Lung (tissue), 12 donors: ENCODE measurements around the gene AGL. TPM values are rescaled to one million over a fixed set of nuclear protein-coding genes. Genes with fewer than 3 reads are reported as not detected.

Source experiments
- ATAC-seq: fragments of 200-7000 bp; cut with Tn5 transposase; one replicate; pipeline ENCODE4 v1.9.1; 2020; ENCODE audit warnings: moderate number of reproducible peaks; ENCODE audit not compliant: insufficient read depth, low FRiP score
- DNase-seq, 3 donors: peaks; one replicate each; pipeline ENCODE4 v3.0.0-alpha.2; 2013 to 2017
- H3K27ac ChIP-seq, 2 donors: one replicate each; pipeline ENCODE4 v1.5.1; 2013; ENCODE audit warnings: mild to moderate bottlenecking in 2 of 2, moderate library complexity in 2 of 2, control low read depth in 1 of 2, inconsistent platforms in 1 of 2, low read depth in 1 of 2, low read length in 1 of 2
- H3K27me3 ChIP-seq, 3 donors: one replicate each; pipeline ENCODE4 v1.5.1; 2013; ENCODE audit warnings: low read length in 2 of 3; ENCODE audit not compliant: control insufficient read depth in 3 of 3, insufficient read depth in 3 of 3
- H3K36me3 ChIP-seq, 4 donors: one replicate each; pipeline ENCODE4 v1.5.1; 2013; ENCODE audit warnings: low read length in 4 of 4, mild to moderate bottlenecking in 1 of 4, moderate library complexity in 1 of 4; ENCODE audit not compliant: control insufficient read depth in 4 of 4, insufficient read depth in 4 of 4
- H3K4me1 ChIP-seq, 5 donors: one replicate each; pipeline ENCODE4 v1.5.1; 2013; ENCODE audit warnings: low read length in 5 of 5, mild to moderate bottlenecking in 2 of 5, moderate library complexity in 1 of 5; ENCODE audit not compliant: control insufficient read depth in 5 of 5, insufficient read depth in 5 of 5
- H3K4me3 ChIP-seq: one replicate; pipeline ENCODE4 v1.5.1; 2013; ENCODE audit warnings: mild to moderate bottlenecking, control low read depth, moderate library complexity
- H3K9ac ChIP-seq, 2 donors: one replicate each; pipeline ENCODE4 v1.5.1; 2013; ENCODE audit warnings: low read length in 2 of 2, control low read depth in 1 of 2; ENCODE audit not compliant: insufficient read depth in 1 of 2
- H3K9me3 ChIP-seq, 4 donors: one replicate each; pipeline ENCODE4 v1.5.1; 2013; ENCODE audit warnings: low read length in 3 of 4, mild to moderate bottlenecking in 1 of 4, moderate library complexity in 1 of 4; ENCODE audit not compliant: control insufficient read depth in 4 of 4, insufficient read depth in 3 of 4
- WGBS, 2 donors: extraction: QIAGEN DNeasy Blood & Tissue Kit; methylation state at CpG; one replicate each; pipeline ENCODE4 v1.1.7; 2013; 5-methylcytosine and 5-hydroxymethylcytosine counted together
- polyA plus RNA-seq, 2 donors: library from polyadenylated mRNA; stranded (reverse); fragments of 200-250 nt; gene quantifications; one replicate each; pipeline ENCODE4 v1.2.1, GENCODE V29; 2013
- total RNA-seq, 2 donors: library from RNA; depleted of rRNA in 1 of 2; stranded (reverse); fragments of >200 nt in 1 of 2; gene quantifications; one replicate each; pipeline ENCODE4 v1.2.1, GENCODE V29; 2014 to 2021
- TF ChIP-seq, protein P1 (sequence below): IDR thresholded peaks from 2 replicates; pipeline ENCODE4 v1.5.1; 2012; ENCODE audit warnings: mild to moderate bottlenecking; ENCODE audit errors: control extremely low read depth, extremely low read depth
- donor health status: control.
- donor health status: control.
- donor health status: Bipolar disorder and iron deficiency.
- donor health status: healthy.
- donor health status: DM: yes; HTN: yes; CAD: no.

The AGL gene
- total and polyA plus RNA-seq, 4 donors = 4.3 to 24.0 (median 11.1) TPM

GRCh38 chr1:99906535-99906934 is 56.4 kb downstream of the AGL start:
- no peaks in the 10 kb centered on the region for H3K4me1 ChIP-seq
- H3K9ac ChIP-seq = no peak overlapping the region
- no peak overlapping the region for H3K27ac ChIP-seq
- TF ChIP-seq, protein P1, sequence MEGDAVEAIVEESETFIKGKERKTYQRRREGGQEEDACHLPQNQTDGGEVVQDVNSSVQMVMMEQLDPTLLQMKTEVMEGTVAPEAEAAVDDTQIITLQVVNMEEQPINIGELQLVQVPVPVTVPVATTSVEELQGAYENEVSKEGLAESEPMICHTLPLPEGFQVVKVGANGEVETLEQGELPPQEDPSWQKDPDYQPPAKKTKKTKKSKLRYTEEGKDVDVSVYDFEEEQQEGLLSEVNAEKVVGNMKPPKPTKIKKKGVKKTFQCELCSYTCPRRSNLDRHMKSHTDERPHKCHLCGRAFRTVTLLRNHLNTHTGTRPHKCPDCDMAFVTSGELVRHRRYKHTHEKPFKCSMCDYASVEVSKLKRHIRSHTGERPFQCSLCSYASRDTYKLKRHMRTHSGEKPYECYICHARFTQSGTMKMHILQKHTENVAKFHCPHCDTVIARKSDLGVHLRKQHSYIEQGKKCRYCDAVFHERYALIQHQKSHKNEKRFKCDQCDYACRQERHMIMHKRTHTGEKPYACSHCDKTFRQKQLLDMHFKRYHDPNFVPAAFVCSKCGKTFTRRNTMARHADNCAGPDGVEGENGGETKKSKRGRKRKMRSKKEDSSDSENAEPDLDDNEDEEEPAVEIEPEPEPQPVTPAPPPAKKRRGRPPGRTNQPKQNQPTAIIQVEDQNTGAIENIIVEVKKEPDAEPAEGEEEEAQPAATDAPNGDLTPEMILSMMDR = no peak
- peaks cover 0 to 4% (median under 1%) of the 10 kb centered on the region in 4 donors for H3K9me3 ChIP-seq
- H3K27me3 ChIP-seq = no peaks in the 10 kb centered on the region
- peaks cover 2 to 12% (median 9%) of the 10 kb centered on the region in 4 donors for H3K36me3 ChIP-seq
- H3K4me3 ChIP-seq = no peak overlapping the region
- DNase-seq (no peak), ATAC-seq (no peak)

- WGBS, 2 donors = 85 to 94% methylated on average over 3 of the region's 3 CpGs
Measured at GRCh38 chr1:99917214-99917613, 67.1 kb downstream of the AGL start.

GRCh38 chr1:99919220-99919619 is 69.1 kb downstream of the AGL start:
- TF ChIP-seq, protein P1 = no peak
- DNase-seq (no peak), ATAC-seq (no peak)
- H3K27ac ChIP-seq = no peak overlapping the region
- peaks cover 0 to 9% (median 3%) of the 10 kb centered on the region in 4 donors for H3K36me3 ChIP-seq
- no peaks in the 10 kb centered on the region for H3K27me3 ChIP-seq
- H3K9ac ChIP-seq = no peak overlapping the region
- WGBS, 2 donors = 33 to 73% methylated on average over 1 of the region's 1 CpG
- no peaks in the 10 kb centered on the region for H3K9me3 ChIP-seq
- peaks cover 0 to 7% (median 0%) of the 10 kb centered on the region in 5 donors for H3K4me1 ChIP-seq
- H3K4me3 ChIP-seq = no peak overlapping the region

More at GRCh38 chr1:99917214-99917613, 67.1 kb downstream of the AGL start:
- TF ChIP-seq, protein P1 = no peak
- no peaks in the 10 kb centered on the region for H3K9me3 ChIP-seq
- no peaks in the 10 kb centered on the region for H3K27me3 ChIP-seq
- no peak overlapping the region for H3K9ac ChIP-seq
- H3K4me1 ChIP-seq = peaks cover 0 to 7% (median 0%) of the 10 kb centered on the region in 5 donors
- no peak overlapping the region for H3K4me3 ChIP-seq
- H3K36me3 ChIP-seq = peaks cover 5 to 16% (median 9%) of the 10 kb centered on the region in 4 donors
- ATAC-seq (no peak), DNase-seq (no peak)
- no peak overlapping the region for H3K27ac ChIP-seq

DNA sequence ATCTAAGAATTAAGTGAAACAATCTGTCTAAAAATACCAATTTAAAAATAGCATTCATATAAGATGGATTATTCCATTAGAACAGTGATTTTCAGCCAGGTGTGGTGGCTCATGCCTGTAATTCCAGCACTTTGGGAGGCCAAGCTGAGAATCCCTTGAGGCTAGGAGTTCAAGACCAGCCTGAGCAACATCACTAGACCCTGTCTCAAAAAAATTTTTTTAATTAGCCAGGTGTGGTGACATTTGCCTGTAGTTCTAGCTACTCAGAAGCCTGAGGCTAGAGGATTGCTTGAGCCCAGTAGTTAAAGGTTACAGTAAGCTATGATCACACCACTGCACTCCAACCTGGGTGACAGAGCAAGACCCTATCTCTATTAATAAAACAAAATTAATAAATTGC is 84.6 kb downstream of the AGL start:
- TF ChIP-seq, protein P1 = no peak

More for the DNA sequence above, 84.6 kb downstream of the AGL start:
- Histone ChIP-seq H3K4me1 (no peaks in the 10 kb centered on the region), H3K27me3 (no peaks in the 10 kb centered on the region), H3K27ac (no peak overlapping the region), H3K36me3 (no peaks in the 10 kb centered on the region), H3K9ac (no peak overlapping the region), H3K4me3 (no peak overlapping the region), H3K9me3 (no peaks in the 10 kb centered on the region)
- DNase-seq (no peak), ATAC-seq (no peak)
